Measurements from ENCODE around the gene UIMC1. TPM values are rescaled to one million over a fixed set of nuclear protein-coding genes. Genes with fewer than 3 reads are reported as not detected.

The UIMC1 gene
- total RNA-seq, 1 donor from 2014 or later = 67.7 TPM

- H3K27me3 ChIP-seq = no peaks in the 10 kb centered on the region
- no peaks in the 10 kb centered on the region for H3K9me3 Mint-ChIP-seq
- H3K27ac ChIP-seq = no peak overlapping the region
- peak overlapping the region; percentile 90 for H2AFZ ChIP-seq (replicated peaks)
- peak overlapping the region; percentile 78 for H3K9ac ChIP-seq
- H3K36me3 ChIP-seq = no peaks in the 10 kb centered on the region
- no peaks in the 10 kb centered on the region for H3K9me3 ChIP-seq (ENCODE audit: low read depth)
- peaks cover 60% of the 10 kb centered on the region for H3K79me2 ChIP-seq (ENCODE audit: low read depth)
- H3K4me3 ChIP-seq = peak overlapping the region; percentile 86
- H3K4me2 ChIP-seq = peak overlapping the region; percentile 93
- peaks cover 32% of the 10 kb centered on the region for H3F3A ChIP-seq (ENCODE audit: low read depth)
- no peak for DNase-seq (ENCODE audit: low spot score)
- peaks cover 17% of the 10 kb centered on the region for H3K36me3 Mint-ChIP-seq
- peaks cover 12% of the 10 kb centered on the region for H4K20me1 ChIP-seq (ENCODE audit: low read depth)
- H3K4me1 ChIP-seq = peaks cover 13% of the 10 kb centered on the region
- peak overlapping the region; percentile 98 for H3K4me3 Mint-ChIP-seq
- H3K27me3 Mint-ChIP-seq (ENCODE audit: insufficient read depth, low read depth) = peaks cover 2% of the 10 kb centered on the region
- TF ChIP-seq EZH2phosphoT487 (IDR thresholded peaks at IDR 0.05) = no peak
- TF ChIP-seq CTCF (IDR thresholded peaks at IDR 0.05) = no peak
- no peak for TF ChIP-seq EZH2 (IDR thresholded peaks at IDR 0.05)
- peak overlapping the region; percentile 97 for H3K27ac Mint-ChIP-seq
- H3K4me1 Mint-ChIP-seq = peaks cover 30% of the 10 kb centered on the region
These were observed 16.7 kb upstream of the UIMC1 start for GRCh38 chr5:177023303-177023664.

GRCh38 chr5:177022386-177023302 lies 16.1 kb upstream of the UIMC1 start, which contains the start of gene ZNF346:
Gene ZNF346 (plus strand): TSS chr5:177022696. CDS start chr5:177022739, 43 bp downstream.
- peaks cover 54% of the 10 kb centered on the region for H3K79me2 ChIP-seq (ENCODE audit: low read depth)
- Mint-ChIP-seq H3K27ac (peak within 1 kb of the TSS; percentile 97), H3K27me3 (ENCODE audit: insufficient read depth, low read depth) (peaks cover 3% of the 10 kb centered on the region), H3K9me3 (no peaks in the 10 kb centered on the region), H3K4me1 (peaks cover 37% of the 10 kb centered on the region), H3K4me3 (peak within 1 kb of the TSS; percentile 98), H3K36me3 (peaks cover 15% of the 10 kb centered on the region)
- H4K20me1 ChIP-seq (ENCODE audit: low read depth) = peaks cover 12% of the 10 kb centered on the region
- peak within 1 kb of the TSS; percentile 86 for H3K4me3 ChIP-seq
- peak within 1 kb of the TSS; percentile 43 for H3K27ac ChIP-seq
- peak within 1 kb of the TSS; percentile 78 for H3K9ac ChIP-seq
- peak; percentile 75 for TF ChIP-seq CTCF (IDR thresholded peaks at IDR 0.05)
- TF ChIP-seq EZH2phosphoT487 (IDR thresholded peaks at IDR 0.05) = no peak
- H3K4me1 ChIP-seq = peaks cover 15% of the 10 kb centered on the region
- H3K9me3 ChIP-seq (ENCODE audit: low read depth) = no peaks in the 10 kb centered on the region
- no peaks in the 10 kb centered on the region for H3K27me3 ChIP-seq
- peak; percentile 99 for DNase-seq (ENCODE audit: low spot score)
- H3F3A ChIP-seq (ENCODE audit: low read depth) = peaks cover 33% of the 10 kb centered on the region
- no peaks in the 10 kb centered on the region for H3K36me3 ChIP-seq
- peak within 1 kb of the TSS; percentile 93 for H3K4me2 ChIP-seq
- peak within 1 kb of the TSS; percentile 90 for H2AFZ ChIP-seq (replicated peaks)

DNA sequence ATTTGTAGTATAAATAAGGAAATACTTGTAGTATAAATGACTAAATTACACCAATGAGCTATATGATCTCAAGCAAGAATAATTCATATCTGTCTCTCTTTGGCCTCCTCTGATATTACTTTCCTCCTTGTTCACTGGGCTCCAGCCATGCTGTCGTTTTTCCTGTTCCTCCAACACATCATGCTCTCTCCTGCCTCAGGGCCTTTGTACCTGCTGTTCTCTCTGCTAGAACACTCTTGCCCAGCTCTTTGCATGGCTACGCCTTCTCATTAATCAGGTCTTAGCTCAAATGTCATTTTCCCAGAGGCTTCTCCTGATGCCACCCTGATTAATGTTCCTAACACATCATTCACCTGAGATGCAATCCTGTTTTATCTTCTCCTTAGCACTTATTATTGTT lies 13.5 kb upstream of the UIMC1 start:
- Histone ChIP-seq H2AFZ (replicated peaks) (no peak overlapping the region), H3K4me2 (no peak overlapping the region), H3K36me3 (no peaks in the 10 kb centered on the region), H3F3A (ENCODE audit: low read depth) (peaks cover 33% of the 10 kb centered on the region), H3K4me3 (no peak overlapping the region), H3K9me3 (ENCODE audit: low read depth) (no peaks in the 10 kb centered on the region), H3K9ac (no peak overlapping the region), H4K20me1 (ENCODE audit: low read depth) (peaks cover 6% of the 10 kb centered on the region), H3K27ac (no peak overlapping the region), H3K79me2 (ENCODE audit: low read depth) (peaks cover 28% of the 10 kb centered on the region), H3K4me1 (peaks cover 15% of the 10 kb centered on the region), H3K27me3 (no peaks in the 10 kb centered on the region)
- Mint-ChIP-seq H3K4me3 (no peak overlapping the region), H3K4me1 (peaks cover 39% of the 10 kb centered on the region), H3K27ac (no peak overlapping the region), H3K27me3 (ENCODE audit: insufficient read depth, low read depth) (peaks cover 7% of the 10 kb centered on the region), H3K36me3 (peaks cover 5% of the 10 kb centered on the region), H3K9me3 (no peaks in the 10 kb centered on the region)
- DNase-seq (ENCODE audit: low spot score) = no peak
- TF ChIP-seq EZH2 (IDR thresholded peaks at IDR 0.05) (no peak), EZH2phosphoT487 (IDR thresholded peaks at IDR 0.05) (no peak), CTCF (IDR thresholded peaks at IDR 0.05) (no peak)
